ENCODE data around the gene LRRC10B.

GRCh38 chr11:61516675-61517572 is 8.4 kb downstream of the LRRC10B start:
- TF ChIP-seq EZH2phosphoT487 (IDR thresholded peaks at IDR 0.05; ENCODE audit: low read depth) (no peak), CTCF (IDR thresholded peaks at IDR 0.05; ENCODE audit: low read depth, low read length) (peak; percentile 99)

Measured in OCI-LY3 (cell line).